GM12878 (cell line): ENCODE measurements around the gene CORO1C. TPM values are rescaled to one million over a fixed set of nuclear protein-coding genes. Genes with fewer than 3 reads are reported as not detected.

Experiments used
- ATAC-seq: fragments of 200-7000 bp; cut with Tn5 transposase; 3 replicates; pipeline ENCODE4 v1.9.1; 2020; ENCODE audit warnings: mild to moderate bottlenecking, moderate library complexity
- BruUV-seq: library from RNA; stranded (reverse); fragments of 400-500 nt; replicated peaks from 2 replicates; lab custom pipeline; 2021; lab: Mats Ljungman, UMichigan
- CTCF ChIA-PET: fragments of 300-600 bp; sonication (Branson Sonifier 250); formaldehyde crosslinking; extraction: SDS; loops from one replicate; lab custom pipeline; 2021; ENCODE audit warnings: inconsistent platforms; lab: Yijun Ruan, JAX
- POLR2A ChIA-PET: fragments of 350-600 bp; formaldehyde crosslinking; extraction: SDS; loops from one replicate; lab custom pipeline; 2021; ENCODE audit warnings: inconsistent platforms; lab: Charles Lee
- RAD21 ChIA-PET: fragments of 300-600 bp; sonication (Branson Sonifier 250); formaldehyde crosslinking; loops from one replicate; lab custom pipeline; 2023; ENCODE audit warnings: antibody characterized with exemption; ENCODE audit not compliant: unreplicated experiment; lab: Charles Lee
- SMC1A ChIA-PET: fragments of 300-600 bp; sonication (Branson Sonifier 250); formaldehyde crosslinking; loops from one replicate; lab custom pipeline; 2023; ENCODE audit not compliant: unreplicated experiment, uncharacterized antibody; lab: Charles Lee
- DNase-seq: peaks from one replicate; pipeline ENCODE4 v3.0.0-alpha.2; 2011; ENCODE audit warnings: low read depth, low spot score
- FAIRE-seq: peaks from 3 replicates; lab custom pipeline; 2011; peaks lifted over from hg19 to GRCh38; lab: Jason Lieb, UNC
- H2AFZ ChIP-seq: 2 replicates; pipeline ENCODE4 v1.6.0; 2011; ENCODE audit warnings: low read depth, low read length, control low read depth; ENCODE audit not compliant: control insufficient read depth
- H3K27ac ChIP-seq: 2 replicates; pipeline ENCODE4 v1.5.1; 2011; ENCODE audit warnings: control low read depth; ENCODE audit not compliant: control insufficient read depth, insufficient read depth
- H3K27me3 ChIP-seq, 2 experiments: replicated peaks in 1 of 2; 2 replicates each; pipeline versions ENCODE4 v1.6.0 to v1.6.1; 2011; ENCODE audit warnings: low read length in 1 of 2; ENCODE audit not compliant: control insufficient read depth in 2 of 2, insufficient read depth in 2 of 2
- H3K36me3 ChIP-seq, 2 experiments: 2 replicates each; pipeline ENCODE4 v1.5.1; 2011; ENCODE audit warnings: low read length in 1 of 2; ENCODE audit not compliant: control insufficient read depth in 2 of 2, insufficient read depth in 2 of 2
- H3K4me1 ChIP-seq: 2 replicates; pipeline ENCODE4 v1.6.1; 2011; ENCODE audit warnings: mild to moderate bottlenecking, low read length, moderate library complexity, mixed read lengths; ENCODE audit not compliant: control insufficient read depth, insufficient read depth
- H3K4me2 ChIP-seq: 2 replicates; pipeline ENCODE4 v1.6.0; 2011; ENCODE audit warnings: control low read depth; ENCODE audit not compliant: control insufficient read depth, insufficient read depth
- H3K4me3 ChIP-seq: fragments of 200-600 bp; sonication (generic); 2 replicates; pipeline ENCODE4 v1.5.1; 2016
- H3K79me2 ChIP-seq: 2 replicates; pipeline ENCODE4 v1.6.0; 2011; ENCODE audit warnings: low read length; ENCODE audit not compliant: control insufficient read depth, insufficient read depth
- H3K9ac ChIP-seq: 2 replicates; pipeline ENCODE4 v1.8.0; 2011; ENCODE audit warnings: low read length, control low read depth, mixed read lengths; ENCODE audit not compliant: control insufficient read depth, insufficient read depth
- H3K9me3 ChIP-seq: replicated peaks from 3 replicates; pipeline ENCODE4 v1.5.1; 2011; ENCODE audit warnings: mild to moderate bottlenecking, low read length; ENCODE audit not compliant: control insufficient read depth, insufficient read depth
- H4K20me1 ChIP-seq: 2 replicates; pipeline ENCODE4 v1.6.0; 2011; ENCODE audit not compliant: control insufficient read depth, insufficient read depth
- HDGF ChIP-seq: fragments of 450-650 bp; IDR thresholded peaks from 2 replicates; pipeline ENCODE4 v1.6.1; 2016; ENCODE audit warnings: antibody characterized with exemption
- IKZF1 ChIP-seq: fragments of 450-650 bp; conservative IDR thresholded peaks from 2 replicates; pipeline ENCODE4 v1.6.1; 2017; ENCODE audit warnings: antibody characterized with exemption, mild to moderate bottlenecking
- MEF2B ChIP-seq: fragments of 450-650 bp; IDR thresholded peaks from 2 replicates; pipeline ENCODE4 v1.6.1; 2018; ENCODE audit warnings: mild to moderate bottlenecking, moderate library complexity; ENCODE audit not compliant: partially characterized antibody, poor library complexity, severe bottlenecking
- MYC ChIP-seq: IDR thresholded peaks from 2 replicates; pipeline ENCODE4 v1.6.1; 2011; ENCODE audit warnings: mild to moderate bottlenecking, low read length, moderate library complexity, inconsistent platforms; ENCODE audit not compliant: insufficient read depth, insufficient replicate concordance, insufficient read length, severe bottlenecking
- NBN ChIP-seq: fragments of 450-650 bp; IDR thresholded peaks from 2 replicates; pipeline ENCODE4 v1.6.1; 2016
- NR2F1 ChIP-seq: fragments of 450-650 bp; conservative IDR thresholded peaks from 2 replicates; pipeline ENCODE4 v1.6.1; 2017; ENCODE audit warnings: mild to moderate bottlenecking
- SIX5 ChIP-seq: IDR thresholded peaks from 2 replicates; pipeline ENCODE4 v1.6.1; 2011; ENCODE audit warnings: mild to moderate bottlenecking, low read depth, low read length, moderate library complexity; ENCODE audit not compliant: severe bottlenecking
- TAF1 ChIP-seq: IDR thresholded peaks from 2 replicates; pipeline ENCODE4 v1.6.1; 2011; ENCODE audit warnings: mild to moderate bottlenecking, low read depth, low read length, borderline replicate concordance
- TCF3 ChIP-seq: IDR thresholded peaks from 2 replicates; pipeline ENCODE4 v1.6.1; 2012; ENCODE audit warnings: low read depth, mild to moderate bottlenecking, low read length, borderline replicate concordance; ENCODE audit not compliant: insufficient read depth
- TCF7 ChIP-seq: IDR thresholded peaks from 2 replicates; pipeline ENCODE4 v1.6.1; 2014; ENCODE audit warnings: antibody characterized with exemption, borderline replicate concordance
- WGBS: methylation state at CpG from one replicate; pipeline ENCODE4 v1.1.6; 2016; ENCODE audit warnings: low lambda C conversion rate; ENCODE audit not compliant: insufficient replicate concordance, insufficient coverage; ENCODE audit errors: missing lambda C conversion rate; 5-methylcytosine and 5-hydroxymethylcytosine counted together
- in situ Hi-C: fragments of 300-500 bp; cut with MboI; formaldehyde crosslinking; loops from 9 replicates; pipeline ENCODE4 v1.14.3; 2018; ENCODE audit warnings: mixed read lengths
- intact Hi-C: fragments of 100-400 bp; cut with micrococcal nuclease; formaldehyde crosslinking; loops from one replicate; pipeline ENCODE4 v1.14.2; 2022; ENCODE audit not compliant: unreplicated experiment
- polyA plus RNA-seq, 11 experiments: library from polyadenylated mRNA; depleted of rRNA in 4 of 11; unstranded in 6 of 11; stranded (reverse) in 5 of 11; fragments of >200 nt; fragmentation: Nextera tagmentation in 4 of 11; fragmentation: Illumina TruSeq in 1 of 11; extraction: Ambion mirVana in 4 of 11; extraction: Trizol in 1 of 11; gene quantifications; 1 replicate in 1 of 11; 2 replicates in 10 of 11; pipeline versions ENCODE4 v1.2.1 to v1.2.3, GENCODE V29; 2011 to 2016; ENCODE audit warnings: inconsistent platforms in 2 of 11, missing spikeins in 2 of 11, low read depth in 1 of 11
- total RNA-seq, 4 experiments: library from RNA; depleted of rRNA in 3 of 4; stranded (reverse); fragments of >200 nt in 3 of 4; fragmentation: Illumina TruSeq in 1 of 4; extraction: Trizol in 1 of 4; gene quantifications; 2 replicates each; pipeline versions ENCODE4 v1.2.1 to v1.2.3, GENCODE V29; 2013 to 2021
- TF ChIP-seq, protein P1 (sequence below): IDR thresholded peaks from 2 replicates; pipeline ENCODE4 v1.6.1; 2012; ENCODE audit warnings: low read depth, low read length, improper control_type of control experiment

CORO1C gene
- total and polyA plus RNA-seq, 10 of the 15 experiments (the other 5 are each of a cell fraction or from before 2014, with no cell fraction given), result 52.7 to 254 (median 171) TPM

- Histone ChIP-seq H3K9ac (no peak overlapping the region), H3K4me1 (peaks cover 5% of the 10 kb centered on the region), H3K4me3 (no peak overlapping the region), H3K27me3 (no peaks in the 10 kb centered on the region), H3K27ac (no peak overlapping the region), H3K36me3 (no peaks in the 10 kb centered on the region), H4K20me1 (no peaks in the 10 kb centered on the region), H3K79me2 (no peaks in the 10 kb centered on the region), H3K9me3 (no peaks in the 10 kb centered on the region), H3K4me2 (no peak overlapping the region), H2AFZ (no peak overlapping the region)
- POLR2A ChIA-PET, result no interaction called here
- DNase-seq, result no peak
- FAIRE-seq, result no peak
- no peak for ATAC-seq
- RAD21 ChIA-PET, result no interaction called here
- in situ Hi-C loops, result no loop called here
- TF ChIP-seq IKZF1, result no peak
- intact Hi-C loops, result loop anchor here (5.0 kb wide), 1 partner anchor 687 kb away; no protein-coding TSS in a partner anchor
- SMC1A ChIA-PET, result interaction anchor here (1.4 to 1.5 kb wide), 2 partner anchors 9 to 12 kb away, joined by 5 read pairs; no protein-coding TSS in a partner anchor
- BruUV-seq, result no TSS peak
- CTCF ChIA-PET, result interaction anchor here (0.6 to 0.8 kb wide), 2 partner anchors 9 to 15 kb away, joined by 3 to 4 read pairs; no protein-coding TSS in a partner anchor
- 62% methylated on average over 14 of the region's 14 CpGs for WGBS
Observed at GRCh38 chr12:108604208-108604941, 126.9 kb downstream of the CORO1C start.

DNA sequence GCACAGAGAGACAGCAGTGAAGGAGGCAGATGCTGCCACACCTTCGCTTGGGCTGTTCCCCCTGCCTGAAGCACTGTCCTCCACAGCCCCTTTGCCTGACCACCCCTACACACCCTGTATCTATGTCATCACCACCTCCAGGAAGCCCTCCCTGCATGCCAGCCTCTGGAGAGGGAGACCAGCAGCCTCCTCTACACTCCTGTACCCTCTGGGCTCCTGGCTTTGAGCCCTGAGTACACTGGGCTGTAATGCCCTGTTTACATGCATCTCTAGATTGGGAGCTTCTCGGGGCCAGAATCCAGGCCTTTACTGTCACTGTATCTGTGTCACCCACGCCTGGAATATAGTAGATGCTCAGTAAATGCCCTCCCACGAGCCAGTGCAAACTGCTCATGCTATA lies 127.6 kb downstream of the CORO1C start:
- WGBS, result 50% methylated on average over 4 of the region's 4 CpGs
- RAD21 ChIA-PET, result no interaction called here
- no peak for FAIRE-seq

More for the DNA sequence above, 127.6 kb downstream of the CORO1C start:
- H3K4me3 ChIP-seq, result no peak overlapping the region
- peaks cover 2% of the 10 kb centered on the region; the same call in 1 of the 2 replicates for H3K4me1 ChIP-seq
- no peaks in the 10 kb centered on the region for H3K9me3 ChIP-seq
- no peaks in the 10 kb centered on the region for H4K20me1 ChIP-seq
- H3K4me2 ChIP-seq, result no peak overlapping the region
- H3K27ac ChIP-seq, result no peak overlapping the region
- ATAC-seq (no peak), DNase-seq (no peak)
- no peaks in the 10 kb centered on the region for H3K79me2 ChIP-seq
- no peaks in the 10 kb centered on the region for H3K27me3 ChIP-seq
- BruUV-seq, result no TSS peak
- TF ChIP-seq HDGF, result no peak
- TF ChIP-seq MEF2B, result no peak
- TF ChIP-seq TCF7, result no peak
- no peak for TF ChIP-seq TCF3
- no peak for TF ChIP-seq NBN
- no peak for TF ChIP-seq SIX5
- TF ChIP-seq NR2F1, result no peak
- no peak for TF ChIP-seq TAF1
- TF ChIP-seq MYC, result no peak
- TF ChIP-seq, protein P1, sequence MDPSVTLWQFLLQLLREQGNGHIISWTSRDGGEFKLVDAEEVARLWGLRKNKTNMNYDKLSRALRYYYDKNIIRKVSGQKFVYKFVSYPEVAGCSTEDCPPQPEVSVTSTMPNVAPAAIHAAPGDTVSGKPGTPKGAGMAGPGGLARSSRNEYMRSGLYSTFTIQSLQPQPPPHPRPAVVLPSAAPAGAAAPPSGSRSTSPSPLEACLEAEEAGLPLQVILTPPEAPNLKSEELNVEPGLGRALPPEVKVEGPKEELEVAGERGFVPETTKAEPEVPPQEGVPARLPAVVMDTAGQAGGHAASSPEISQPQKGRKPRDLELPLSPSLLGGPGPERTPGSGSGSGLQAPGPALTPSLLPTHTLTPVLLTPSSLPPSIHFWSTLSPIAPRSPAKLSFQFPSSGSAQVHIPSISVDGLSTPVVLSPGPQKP, result no peak
- POLR2A ChIA-PET, result no interaction called here
- no peaks in the 10 kb centered on the region for H3K36me3 ChIP-seq
- in situ Hi-C loops (no loop called here), intact Hi-C loops (loop anchor here (5.0 kb wide), 1 partner anchor 686 kb away; no protein-coding TSS in a partner anchor)
- no peak overlapping the region for H3K9ac ChIP-seq
- CTCF ChIA-PET, result interaction anchor here (0.8 kb wide), 1 partner anchor 14 kb away, joined by 3 read pairs; no protein-coding TSS in a partner anchor
- no peak overlapping the region for H2AFZ ChIP-seq
- SMC1A ChIA-PET, result interaction anchor here (1.4 to 1.5 kb wide), 2 partner anchors 9 to 12 kb away, joined by 5 read pairs; no protein-coding TSS in a partner anchor
